Measurements from ENCODE around the gene LBHD2. TPM values are rescaled to one million over a fixed set of nuclear protein-coding genes. Genes with fewer than 3 reads are reported as not detected.

The LBHD2 gene
- total RNA-seq, 2 experiments from 2014 or later: not detected

GRCh38 chr14:103073367-103073875 is 10.6 kb upstream of the LBHD2 start:
- peaks cover 4% of the 10 kb centered on the region for H3K4me1 Mint-ChIP-seq
- no peaks in the 10 kb centered on the region for H3K36me3 Mint-ChIP-seq (ENCODE audit: low read depth)
- no peak overlapping the region for H3K4me3 Mint-ChIP-seq
- no peak for DNase-seq
- POLR2A ChIA-PET: no interaction called here
- CTCF ChIA-PET: interaction anchor here (1.6 kb wide), 1 partner anchor 31 kb away, joined by 7 read pairs; no protein-coding TSS in a partner anchor
- no peak overlapping the region for H3K27ac Mint-ChIP-seq
- peaks cover 5% of the 10 kb centered on the region for H3K27me3 Mint-ChIP-seq
- no peaks in the 10 kb centered on the region for H3K9me3 Mint-ChIP-seq

- H3K9me3 Mint-ChIP-seq: no peaks in the 10 kb centered on the region
- POLR2A ChIA-PET: no interaction called here
- DNase-seq: no peak
- CTCF ChIA-PET: interaction anchor here (1.1 to 1.6 kb wide), 4 partner anchors 8 to 379 kb away, joined by 3 to 7 read pairs (median 4); no protein-coding TSS in a partner anchor
- peaks cover 5% of the 10 kb centered on the region for H3K27me3 Mint-ChIP-seq
- H3K27ac Mint-ChIP-seq: no peak overlapping the region
- peaks cover 4% of the 10 kb centered on the region for H3K4me1 Mint-ChIP-seq
- no peak overlapping the region for H3K4me3 Mint-ChIP-seq
- H3K36me3 Mint-ChIP-seq (ENCODE audit: low read depth): no peaks in the 10 kb centered on the region
These were observed 9.9 kb upstream of the LBHD2 start for GRCh38 chr14:103073876-103074728.

GRCh38 chr14:103074729-103075367 is 9.2 kb upstream of the LBHD2 start:
- ChIA-PET CTCF (interaction anchor here (1.0 to 1.6 kb wide), 5 partner anchors 9 to 380 kb away, joined by 3 to 7 read pairs (median 3); no protein-coding TSS in a partner anchor), POLR2A (no interaction called here)
- Mint-ChIP-seq H3K27me3 (peaks cover 5% of the 10 kb centered on the region), H3K9me3 (no peaks in the 10 kb centered on the region), H3K36me3 (ENCODE audit: low read depth) (no peaks in the 10 kb centered on the region), H3K4me1 (peaks cover 4% of the 10 kb centered on the region), H3K4me3 (no peak overlapping the region), H3K27ac (no peak overlapping the region)
- no peak for DNase-seq

- ChIA-PET POLR2A (no interaction called here), CTCF (interaction anchor here (0.6 to 1.6 kb wide), 10 partner anchors 8 to 634 kb away, joined by 3 to 9 read pairs (median 4); no protein-coding TSS in a partner anchor)
- H3K9me3 Mint-ChIP-seq: no peaks in the 10 kb centered on the region
- H3K27ac Mint-ChIP-seq: no peak overlapping the region
- H3K27me3 Mint-ChIP-seq: peaks cover 5% of the 10 kb centered on the region
- peaks cover 4% of the 10 kb centered on the region for H3K4me1 Mint-ChIP-seq
- DNase-seq: peak; percentile 77
- no peak overlapping the region for H3K4me3 Mint-ChIP-seq
- H3K36me3 Mint-ChIP-seq (ENCODE audit: low read depth): no peaks in the 10 kb centered on the region
These were observed 5.6 kb upstream of the LBHD2 start for GRCh38 chr14:103078420-103078749.

- no peak overlapping the region for H3K4me3 Mint-ChIP-seq
- no peak for DNase-seq
- H3K4me1 Mint-ChIP-seq: peaks cover 4% of the 10 kb centered on the region
- H3K27ac Mint-ChIP-seq: no peak overlapping the region
- H3K9me3 Mint-ChIP-seq: no peaks in the 10 kb centered on the region
- ChIA-PET CTCF (interaction anchor here (0.6 to 1.6 kb wide), 10 partner anchors 8 to 635 kb away, joined by 3 to 9 read pairs (median 4); no protein-coding TSS in a partner anchor), POLR2A (no interaction called here)
- peaks cover 6% of the 10 kb centered on the region for H3K27me3 Mint-ChIP-seq
- H3K36me3 Mint-ChIP-seq (ENCODE audit: low read depth): no peaks in the 10 kb centered on the region
These were observed 5.0 kb upstream of the LBHD2 start for GRCh38 chr14:103078860-103079587.

- H3K27me3 Mint-ChIP-seq: peaks cover 8% of the 10 kb centered on the region
- no peaks in the 10 kb centered on the region for H3K9me3 Mint-ChIP-seq
- ChIA-PET POLR2A (no interaction called here), CTCF (no interaction called here)
- no peak for DNase-seq
- no peaks in the 10 kb centered on the region for H3K4me1 Mint-ChIP-seq
- H3K4me3 Mint-ChIP-seq: no peak overlapping the region
- no peak overlapping the region for H3K27ac Mint-ChIP-seq
- no peaks in the 10 kb centered on the region for H3K36me3 Mint-ChIP-seq (ENCODE audit: low read depth)
These were observed 2.1 kb upstream of the LBHD2 start for GRCh38 chr14:103081951-103082350.

DNA sequence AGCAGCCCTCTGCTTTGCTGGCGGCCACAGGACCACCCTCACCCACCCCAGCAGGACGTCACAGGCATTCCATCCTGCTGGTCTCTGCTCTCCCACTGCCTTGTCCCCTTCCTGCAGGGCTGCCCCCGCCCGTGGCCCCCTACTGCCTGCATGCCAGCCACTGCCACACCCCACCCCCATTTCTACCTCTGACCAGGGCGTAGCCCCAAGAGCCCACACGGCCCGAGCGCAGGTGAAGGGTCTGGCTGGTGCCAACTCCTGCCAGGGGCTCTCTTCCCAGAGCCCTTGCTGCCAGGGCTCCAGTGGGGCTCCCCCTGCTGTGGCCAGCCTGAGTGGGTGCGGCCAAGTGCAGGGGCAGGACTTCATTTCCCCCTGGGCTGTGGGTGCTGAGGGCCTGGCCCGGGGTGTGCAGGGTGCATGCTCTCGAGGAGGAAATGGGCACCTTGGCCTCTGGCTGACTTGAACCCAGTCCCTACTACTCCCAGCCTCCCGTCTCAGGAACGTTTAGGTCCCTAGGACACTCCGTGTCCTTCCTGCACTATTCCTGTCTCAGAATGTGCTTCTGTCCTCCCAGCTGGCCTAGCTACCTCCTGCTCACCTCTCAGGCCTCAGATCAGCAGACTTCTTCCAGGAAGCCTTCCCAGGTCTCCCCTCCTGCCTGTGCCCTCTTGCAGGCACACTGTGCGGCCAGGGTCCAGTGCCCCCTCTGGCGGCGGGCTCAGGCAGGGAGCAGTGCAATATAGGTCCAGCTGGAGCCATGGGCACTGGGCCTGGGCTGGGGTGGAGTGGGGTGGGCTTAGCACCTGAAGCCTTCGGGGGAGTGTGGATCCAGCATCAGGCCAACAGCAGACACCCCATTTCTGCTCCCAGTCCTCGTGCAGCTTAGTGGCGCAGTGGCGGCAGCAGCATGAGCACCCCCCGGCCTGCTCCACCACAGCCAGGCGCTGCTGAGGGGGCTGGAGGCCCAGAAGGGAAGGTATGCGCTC is 1.4 kb downstream of the LBHD2 start:
- Mint-ChIP-seq H3K36me3 (ENCODE audit: low read depth) (no peaks in the 10 kb centered on the region), H3K27ac (no peak overlapping the region), H3K4me1 (no peaks in the 10 kb centered on the region), H3K4me3 (no peak overlapping the region), H3K9me3 (no peaks in the 10 kb centered on the region), H3K27me3 (peaks cover 8% of the 10 kb centered on the region)
- DNase-seq: no peak
- ChIA-PET CTCF (interaction anchor here (0.8 kb wide), 1 partner anchor 11 kb away, joined by 4 read pairs; no protein-coding TSS in a partner anchor), POLR2A (no interaction called here)

DNA sequence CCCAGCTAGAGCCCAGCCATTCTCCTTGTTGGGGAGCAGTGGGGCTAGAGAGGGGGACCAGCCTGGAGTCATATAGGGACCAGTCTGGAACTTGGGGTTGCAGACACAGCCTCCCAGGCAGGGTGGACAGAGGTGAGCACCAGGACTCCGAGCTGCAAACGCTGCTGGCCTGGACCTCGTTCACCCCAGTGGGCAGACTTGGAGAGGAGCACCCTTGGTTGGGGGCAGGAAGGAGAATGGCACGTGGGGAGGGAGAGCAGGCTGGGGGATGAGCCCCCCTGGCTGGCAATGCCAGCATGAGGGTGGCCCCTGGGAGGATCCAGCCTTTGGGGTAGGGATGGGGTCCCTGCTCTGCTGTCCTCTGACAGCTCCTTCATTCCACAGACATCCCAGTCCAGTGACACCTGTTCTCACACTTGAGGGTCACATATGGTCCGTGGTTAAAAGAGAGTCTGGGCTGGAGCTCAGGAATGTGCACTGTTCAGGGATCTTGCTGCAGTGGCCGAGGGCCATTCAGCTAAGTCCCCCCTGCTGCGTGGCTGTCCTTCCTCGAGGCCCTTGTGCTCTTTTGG is 2.8 kb downstream of the LBHD2 start:
- Mint-ChIP-seq H3K36me3 (ENCODE audit: low read depth) (no peaks in the 10 kb centered on the region), H3K9me3 (no peaks in the 10 kb centered on the region), H3K4me1 (peaks cover 6% of the 10 kb centered on the region), H3K27me3 (peaks cover 8% of the 10 kb centered on the region), H3K4me3 (no peak overlapping the region), H3K27ac (no peak overlapping the region)
- no peak for DNase-seq
- ChIA-PET POLR2A (no interaction called here), CTCF (interaction anchor here (1.2 kb wide), 1 partner anchor 8 kb away, joined by 4 read pairs; no protein-coding TSS in a partner anchor)

DNA sequence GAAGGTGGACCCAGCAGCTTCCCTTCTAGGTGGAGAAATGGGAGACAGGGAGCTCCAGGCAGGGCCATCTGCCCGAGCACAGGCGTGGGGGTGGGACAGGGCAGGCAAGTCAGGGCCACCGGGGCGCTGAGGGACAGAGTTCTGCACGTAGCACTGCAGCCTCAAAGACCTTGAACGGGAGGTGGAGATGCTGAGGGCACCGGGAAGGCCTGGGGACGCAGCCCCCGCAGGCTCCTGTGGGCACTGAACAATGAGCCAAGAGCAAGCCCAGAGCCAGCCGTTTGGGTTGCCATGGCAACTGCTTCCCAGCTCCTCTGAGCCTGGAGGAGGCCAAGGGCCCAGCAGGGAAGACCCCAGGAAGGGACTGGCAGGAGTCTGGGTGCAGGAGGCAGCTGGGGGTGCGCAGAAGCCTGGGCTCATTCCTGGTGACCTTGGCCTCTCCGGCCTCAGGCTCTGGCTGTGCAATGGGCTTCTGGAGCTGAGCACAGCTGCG is 3.4 kb downstream of the LBHD2 start:
- DNase-seq: no peak
- Mint-ChIP-seq H3K27me3 (peaks cover 8% of the 10 kb centered on the region), H3K27ac (no peak overlapping the region), H3K4me3 (no peak overlapping the region), H3K36me3 (ENCODE audit: low read depth) (no peaks in the 10 kb centered on the region), H3K4me1 (peaks cover 7% of the 10 kb centered on the region), H3K9me3 (no peaks in the 10 kb centered on the region)
- POLR2A ChIA-PET: no interaction called here
- CTCF ChIA-PET: interaction anchor here (1.2 kb wide), 1 partner anchor 9 kb away, joined by 4 read pairs; no protein-coding TSS in a partner anchor

DNA sequence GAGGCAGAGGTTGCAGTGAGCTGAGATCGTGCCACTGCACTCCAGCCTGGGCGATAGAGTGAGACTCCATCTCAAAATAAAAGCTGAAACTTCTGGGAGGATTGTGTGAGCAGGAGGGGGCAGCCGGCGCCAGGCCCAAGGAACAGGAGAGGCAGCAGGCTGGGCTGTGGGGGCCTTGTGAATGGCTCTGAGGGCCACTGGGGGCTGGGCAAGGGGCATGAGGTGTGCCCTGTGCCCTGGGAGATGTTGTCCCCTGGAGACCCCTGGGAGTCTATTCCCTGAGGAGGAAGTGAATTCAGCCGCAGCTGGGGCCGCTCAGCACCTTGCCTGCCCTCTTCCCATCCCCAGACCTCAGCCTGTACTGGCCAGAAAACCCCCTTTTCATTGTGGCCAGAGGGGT is 4.9 kb downstream of the LBHD2 start:
- Mint-ChIP-seq H3K27me3 (peaks cover 7% of the 10 kb centered on the region), H3K4me3 (no peak overlapping the region), H3K4me1 (peaks cover 7% of the 10 kb centered on the region), H3K9me3 (no peaks in the 10 kb centered on the region), H3K27ac (no peak overlapping the region), H3K36me3 (ENCODE audit: low read depth) (no peaks in the 10 kb centered on the region)
- DNase-seq: no peak
- POLR2A ChIA-PET: interaction anchor here (0.6 kb wide), 1 partner anchor 1264 kb away, joined by 3 read pairs; no protein-coding TSS in a partner anchor
- CTCF ChIA-PET: no interaction called here

GRCh38 chr14:103089386-103090335 is 5.7 kb downstream of the LBHD2 start:
- peaks cover 4% of the 10 kb centered on the region for H3K27me3 Mint-ChIP-seq
- H3K4me1 Mint-ChIP-seq: peaks cover 7% of the 10 kb centered on the region
- H3K9me3 Mint-ChIP-seq: no peaks in the 10 kb centered on the region
- H3K4me3 Mint-ChIP-seq: no peak overlapping the region
- ChIA-PET POLR2A (no interaction called here), CTCF (no interaction called here)
- no peak for DNase-seq
- H3K27ac Mint-ChIP-seq: no peak overlapping the region
- H3K36me3 Mint-ChIP-seq (ENCODE audit: low read depth): no peaks in the 10 kb centered on the region
